ENCODE data around the gene GNB1L.
"Not testable (repeated sequence)": the region's sequence is repeated elsewhere in the genome, so short reads cannot be mapped to it uniquely, and the experiment has no call there.

GNB1L gene

GRCh38 chr22:19842393-19843106 is 12.1 kb downstream of the GNB1L start:
- no peak for DNase-seq

GRCh38 chr22:19841641-19842392 is 12.9 kb downstream of the GNB1L start:
- DNase-seq, result no peak

- no peak for DNase-seq
These were observed 13.6 kb downstream of the GNB1L start for GRCh38 chr22:19840955-19841640.

- no peak for DNase-seq
These were observed 14.6 kb downstream of the GNB1L start for GRCh38 chr22:19840059-19840458.

GRCh38 chr22:19837915-19838314 is 16.8 kb downstream of the GNB1L start:
- no peak for DNase-seq

- no peak for DNase-seq
These were observed 18.2 kb downstream of the GNB1L start for GRCh38 chr22:19836512-19836911.

GRCh38 chr22:19834599-19834998 is 20.1 kb downstream of the GNB1L start:
- DNase-seq, result no peak

- DNase-seq, result not testable (repeated sequence)
These were observed 21.3 kb downstream of the GNB1L start for GRCh38 chr22:19833327-19833726.

- no peak for DNase-seq
These were observed 22.1 kb downstream of the GNB1L start for GRCh38 chr22:19832476-19833108.

- not testable (repeated sequence) for DNase-seq
These were observed 22.7 kb downstream of the GNB1L start for GRCh38 chr22:19831979-19832378.

- DNase-seq, result no peak
These were observed 23.7 kb downstream of the GNB1L start for GRCh38 chr22:19831016-19831415.

- no peak for DNase-seq
These were observed 26.7 kb downstream of the GNB1L start for GRCh38 chr22:19828035-19828401.

- no peak for DNase-seq
These were observed 27.2 kb downstream of the GNB1L start for GRCh38 chr22:19827341-19828034.

GRCh38 chr22:19826619-19826950 is 28.1 kb downstream of the GNB1L start:
- no peak for DNase-seq

- no peak for DNase-seq
These were observed 28.6 kb downstream of the GNB1L start for GRCh38 chr22:19825904-19826618.

GRCh38 chr22:19824926-19825339 is 29.7 kb downstream of the GNB1L start:
- no peak for DNase-seq

GRCh38 chr22:19824212-19824925 is 30.3 kb downstream of the GNB1L start:
- DNase-seq, result no peak

GRCh38 chr22:19823902-19824211 is 30.8 kb downstream of the GNB1L start:
- no peak for DNase-seq

- DNase-seq, result no peak
These were observed 31.3 kb downstream of the GNB1L start for GRCh38 chr22:19823191-19823901.

- no peak for DNase-seq
These were observed 32.2 kb downstream of the GNB1L start for GRCh38 chr22:19822301-19823117.

Measured in DMS79 (cell line).